Measurements from ENCODE around the gene CCN5.

GRCh38 chr20:44746367-44747165 is 31.4 kb downstream of the CCN5 start:
- TF ChIP-seq EZH2 (IDR thresholded peaks at IDR 0.05; ENCODE audit: low read length, unreplicated experiment), result no peak
- no peak for TF ChIP-seq CTCF (conservative IDR thresholded peaks at IDR 0.05; ENCODE audit: low read depth, low read length)
- no peak for TF ChIP-seq EZH2phosphoT487 (IDR thresholded peaks at IDR 0.05; ENCODE audit: borderline replicate concordance, low read length)
